GM12875 (cell line): ENCODE measurements around the gene COL26A1.
"Not testable (repeated sequence)": the region's sequence is repeated elsewhere in the genome, so short reads cannot be mapped to it uniquely, and the experiment has no call there.

Experiments used
- H3K4me3 ChIP-seq: one replicate; pipeline ENCODE4 v1.5.1; 2011; ENCODE audit warnings: low read depth, low read length, control low read depth
- TF ChIP-seq, protein P1 (sequence below): IDR thresholded peaks from 2 replicates; pipeline ENCODE4 v1.5.1; 2011; ENCODE audit warnings: low read depth, mild to moderate bottlenecking, control low read depth, inconsistent platforms, low read length, moderate library complexity, borderline replicate concordance; ENCODE audit not compliant: insufficient read depth

Gene COL26A1

DNA sequence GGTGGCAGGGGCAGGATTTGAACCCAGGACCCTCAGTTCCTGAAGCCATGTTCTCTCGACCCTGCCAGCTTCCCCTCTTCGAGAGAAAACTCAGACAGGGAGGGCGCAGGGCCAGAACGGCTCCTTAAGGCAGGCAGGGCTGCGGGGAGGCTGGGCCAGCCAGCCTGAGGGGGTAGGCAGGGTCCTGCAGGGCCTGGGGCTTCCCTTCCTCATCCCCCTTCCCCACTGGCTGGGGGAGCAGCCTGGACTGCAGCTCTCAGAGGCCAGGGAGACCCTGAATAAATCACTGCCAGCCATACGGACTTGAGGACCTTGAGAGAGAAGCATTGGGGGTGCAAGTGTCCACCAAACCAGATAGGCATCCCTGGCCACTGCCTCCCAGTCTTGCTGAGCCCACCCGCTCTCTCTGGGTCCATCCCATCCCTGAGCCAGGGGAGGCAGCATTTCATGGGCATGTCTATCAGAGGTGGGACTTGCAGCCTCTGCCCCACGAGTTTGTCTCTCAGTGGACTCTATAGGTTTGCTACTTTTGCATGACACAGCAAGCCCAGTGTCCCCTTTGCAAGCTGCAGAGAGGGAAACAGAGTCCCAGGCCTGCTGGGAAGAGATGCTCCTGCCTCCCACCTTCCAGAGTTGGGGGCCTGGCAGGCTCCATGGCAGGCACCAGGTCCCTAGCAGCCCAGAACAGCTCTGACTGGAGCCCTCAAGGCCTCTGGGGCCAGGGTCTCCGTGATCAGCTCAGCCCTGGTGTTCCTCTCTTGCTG is 195.5 kb downstream of the COL26A1 start:
- TF ChIP-seq, protein P1, sequence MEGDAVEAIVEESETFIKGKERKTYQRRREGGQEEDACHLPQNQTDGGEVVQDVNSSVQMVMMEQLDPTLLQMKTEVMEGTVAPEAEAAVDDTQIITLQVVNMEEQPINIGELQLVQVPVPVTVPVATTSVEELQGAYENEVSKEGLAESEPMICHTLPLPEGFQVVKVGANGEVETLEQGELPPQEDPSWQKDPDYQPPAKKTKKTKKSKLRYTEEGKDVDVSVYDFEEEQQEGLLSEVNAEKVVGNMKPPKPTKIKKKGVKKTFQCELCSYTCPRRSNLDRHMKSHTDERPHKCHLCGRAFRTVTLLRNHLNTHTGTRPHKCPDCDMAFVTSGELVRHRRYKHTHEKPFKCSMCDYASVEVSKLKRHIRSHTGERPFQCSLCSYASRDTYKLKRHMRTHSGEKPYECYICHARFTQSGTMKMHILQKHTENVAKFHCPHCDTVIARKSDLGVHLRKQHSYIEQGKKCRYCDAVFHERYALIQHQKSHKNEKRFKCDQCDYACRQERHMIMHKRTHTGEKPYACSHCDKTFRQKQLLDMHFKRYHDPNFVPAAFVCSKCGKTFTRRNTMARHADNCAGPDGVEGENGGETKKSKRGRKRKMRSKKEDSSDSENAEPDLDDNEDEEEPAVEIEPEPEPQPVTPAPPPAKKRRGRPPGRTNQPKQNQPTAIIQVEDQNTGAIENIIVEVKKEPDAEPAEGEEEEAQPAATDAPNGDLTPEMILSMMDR, result no peak
- H3K4me3 ChIP-seq, result no peak overlapping the region

GRCh38 chr7:101558742-101559325 is 196.2 kb downstream of the COL26A1 start:
- TF ChIP-seq, protein P1, result no peak
- H3K4me3 ChIP-seq, result no peak overlapping the region

DNA sequence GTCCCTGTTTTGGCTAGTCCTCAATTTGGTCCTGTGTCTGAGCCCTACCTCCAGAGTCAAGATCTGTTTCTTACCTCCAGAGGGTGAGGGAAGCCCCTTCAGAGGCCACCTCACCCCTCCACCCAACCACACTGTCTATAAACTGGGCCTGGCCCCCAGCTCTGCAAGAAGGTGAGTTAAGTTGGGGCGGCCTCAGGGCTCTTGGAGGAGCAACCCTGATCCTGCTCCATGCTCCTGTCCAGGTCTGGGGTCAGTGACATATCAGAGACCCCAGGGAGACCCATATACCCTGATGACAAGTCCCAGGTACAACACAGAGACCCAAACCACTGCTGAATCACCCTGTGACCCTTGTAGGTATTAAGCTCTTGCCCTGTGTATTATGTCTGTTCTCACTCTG is 196.9 kb downstream of the COL26A1 start:
- H3K4me3 ChIP-seq, result no peak overlapping the region
- TF ChIP-seq, protein P1, result no peak

- H3K4me3 ChIP-seq, result not testable (repeated sequence)
Measured at GRCh38 chr7:101560021-101560420, 197.3 kb downstream of the COL26A1 start.

GRCh38 chr7:101560856-101561255 is 198.2 kb downstream of the COL26A1 start:
- no peak overlapping the region for H3K4me3 ChIP-seq
- TF ChIP-seq, protein P1, result no peak

- H3K4me3 ChIP-seq, result not testable (repeated sequence)
Measured at GRCh38 chr7:101561293-101561692, 198.6 kb downstream of the COL26A1 start.

DNA sequence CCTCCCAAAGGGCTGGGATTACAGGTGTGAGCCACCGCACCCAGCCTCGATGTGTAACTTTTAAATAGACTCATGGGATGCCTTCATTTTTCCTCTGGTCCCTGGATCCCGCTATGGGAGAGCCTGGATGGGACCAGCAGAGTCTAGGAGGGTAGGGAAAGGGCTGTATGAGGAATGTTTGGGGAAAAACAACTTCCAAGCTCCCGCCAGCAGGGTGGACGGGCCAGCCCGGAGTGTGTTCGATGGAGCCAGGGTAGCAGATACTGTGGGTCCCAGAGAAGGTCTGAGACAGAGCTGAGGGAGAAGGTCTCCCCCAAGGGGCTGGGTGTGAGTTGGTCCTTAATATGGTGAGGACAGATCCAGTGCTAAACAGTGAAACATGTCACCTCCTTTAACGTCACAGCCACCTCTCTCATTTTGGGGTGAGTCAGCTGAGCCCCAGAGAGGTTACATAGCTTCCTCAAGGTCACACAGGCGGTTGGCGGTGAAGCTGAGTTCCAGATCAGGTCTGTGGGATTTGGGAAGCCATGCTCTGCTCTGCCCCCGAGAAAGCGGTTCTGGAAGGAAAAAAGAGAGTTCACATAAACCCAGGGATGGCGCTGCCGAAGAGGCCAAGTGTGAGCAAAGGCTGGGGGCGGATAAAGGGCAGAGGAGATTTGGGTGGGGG is 200.0 kb downstream of the COL26A1 start:
- H3K4me3 ChIP-seq, result no peak overlapping the region
- TF ChIP-seq, protein P1, result no peak

- TF ChIP-seq, protein P1, result no peak
Measured at GRCh38 chr7:101563198-101563901, 200.7 kb downstream of the COL26A1 start.

More at GRCh38 chr7:101563198-101563901, 200.7 kb downstream of the COL26A1 start:
- no peak overlapping the region for H3K4me3 ChIP-seq
